Panc1 (cell line): ENCODE results near the gene NRSN1.

ENCODE experiments used
- POLR2AphosphoS5 ChIP-seq: IDR thresholded peaks from 2 replicates; pipeline ENCODE4 v1.6.1; 2012; ENCODE audit warnings: mild to moderate bottlenecking, low read depth, low read length, moderate library complexity
- TCF7L2 ChIP-seq: IDR thresholded peaks from 2 replicates; pipeline ENCODE4 v1.6.1; 2011; ENCODE audit warnings: mild to moderate bottlenecking, low read depth, low read length, inconsistent platforms
- TF ChIP-seq, protein P1 (sequence below): fragments of 450-650 bp; IDR thresholded peaks from 2 replicates; pipeline ENCODE4 v1.5.1; 2017; ENCODE audit warnings: mild to moderate bottlenecking
- TF ChIP-seq, protein P2 (sequence below), 2 experiments: IDR thresholded peaks; 2 replicates each; pipeline ENCODE4 v1.6.1; 2011 to 2012; ENCODE audit warnings: low read depth in 2 of 2, control low read depth in 1 of 2, low read length in 1 of 2, mild to moderate bottlenecking in 1 of 2, moderate library complexity in 1 of 2; ENCODE audit not compliant: insufficient read depth in 1 of 2

DNA sequence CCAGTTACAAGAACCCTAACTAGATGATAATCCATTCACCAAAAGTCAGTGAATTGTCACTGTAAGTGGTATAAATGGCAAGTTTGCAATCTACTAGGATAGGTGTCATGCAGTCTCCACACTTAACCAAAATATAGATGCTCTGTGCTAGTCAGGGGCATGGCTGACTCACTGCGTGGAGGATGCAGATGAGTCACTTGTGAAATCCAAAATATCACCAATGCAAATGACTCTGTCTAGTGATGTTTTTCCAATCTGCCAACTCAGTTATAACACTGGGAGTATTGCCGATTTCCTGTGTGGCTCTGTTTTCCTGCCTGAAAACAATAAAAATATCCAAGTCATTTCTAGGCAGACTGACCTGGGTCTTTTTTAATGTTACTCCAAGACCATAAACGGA lies 47.8 kb upstream of the NRSN1 start:
- TF ChIP-seq, protein P1, sequence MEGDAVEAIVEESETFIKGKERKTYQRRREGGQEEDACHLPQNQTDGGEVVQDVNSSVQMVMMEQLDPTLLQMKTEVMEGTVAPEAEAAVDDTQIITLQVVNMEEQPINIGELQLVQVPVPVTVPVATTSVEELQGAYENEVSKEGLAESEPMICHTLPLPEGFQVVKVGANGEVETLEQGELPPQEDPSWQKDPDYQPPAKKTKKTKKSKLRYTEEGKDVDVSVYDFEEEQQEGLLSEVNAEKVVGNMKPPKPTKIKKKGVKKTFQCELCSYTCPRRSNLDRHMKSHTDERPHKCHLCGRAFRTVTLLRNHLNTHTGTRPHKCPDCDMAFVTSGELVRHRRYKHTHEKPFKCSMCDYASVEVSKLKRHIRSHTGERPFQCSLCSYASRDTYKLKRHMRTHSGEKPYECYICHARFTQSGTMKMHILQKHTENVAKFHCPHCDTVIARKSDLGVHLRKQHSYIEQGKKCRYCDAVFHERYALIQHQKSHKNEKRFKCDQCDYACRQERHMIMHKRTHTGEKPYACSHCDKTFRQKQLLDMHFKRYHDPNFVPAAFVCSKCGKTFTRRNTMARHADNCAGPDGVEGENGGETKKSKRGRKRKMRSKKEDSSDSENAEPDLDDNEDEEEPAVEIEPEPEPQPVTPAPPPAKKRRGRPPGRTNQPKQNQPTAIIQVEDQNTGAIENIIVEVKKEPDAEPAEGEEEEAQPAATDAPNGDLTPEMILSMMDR = no peak
- TF ChIP-seq, protein P2, sequence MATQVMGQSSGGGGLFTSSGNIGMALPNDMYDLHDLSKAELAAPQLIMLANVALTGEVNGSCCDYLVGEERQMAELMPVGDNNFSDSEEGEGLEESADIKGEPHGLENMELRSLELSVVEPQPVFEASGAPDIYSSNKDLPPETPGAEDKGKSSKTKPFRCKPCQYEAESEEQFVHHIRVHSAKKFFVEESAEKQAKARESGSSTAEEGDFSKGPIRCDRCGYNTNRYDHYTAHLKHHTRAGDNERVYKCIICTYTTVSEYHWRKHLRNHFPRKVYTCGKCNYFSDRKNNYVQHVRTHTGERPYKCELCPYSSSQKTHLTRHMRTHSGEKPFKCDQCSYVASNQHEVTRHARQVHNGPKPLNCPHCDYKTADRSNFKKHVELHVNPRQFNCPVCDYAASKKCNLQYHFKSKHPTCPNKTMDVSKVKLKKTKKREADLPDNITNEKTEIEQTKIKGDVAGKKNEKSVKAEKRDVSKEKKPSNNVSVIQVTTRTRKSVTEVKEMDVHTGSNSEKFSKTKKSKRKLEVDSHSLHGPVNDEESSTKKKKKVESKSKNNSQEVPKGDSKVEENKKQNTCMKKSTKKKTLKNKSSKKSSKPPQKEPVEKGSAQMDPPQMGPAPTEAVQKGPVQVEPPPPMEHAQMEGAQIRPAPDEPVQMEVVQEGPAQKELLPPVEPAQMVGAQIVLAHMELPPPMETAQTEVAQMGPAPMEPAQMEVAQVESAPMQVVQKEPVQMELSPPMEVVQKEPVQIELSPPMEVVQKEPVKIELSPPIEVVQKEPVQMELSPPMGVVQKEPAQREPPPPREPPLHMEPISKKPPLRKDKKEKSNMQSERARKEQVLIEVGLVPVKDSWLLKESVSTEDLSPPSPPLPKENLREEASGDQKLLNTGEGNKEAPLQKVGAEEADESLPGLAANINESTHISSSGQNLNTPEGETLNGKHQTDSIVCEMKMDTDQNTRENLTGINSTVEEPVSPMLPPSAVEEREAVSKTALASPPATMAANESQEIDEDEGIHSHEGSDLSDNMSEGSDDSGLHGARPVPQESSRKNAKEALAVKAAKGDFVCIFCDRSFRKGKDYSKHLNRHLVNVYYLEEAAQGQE (IDR thresholded peaks at IDR 0.05; ENCODE audit: insufficient read depth in 1 of 2, low read depth in 2 of 2, low read length in 1 of 2) = no peak
- TF ChIP-seq POLR2AphosphoS5 = no peak
- no peak for TF ChIP-seq TCF7L2
